Endodermal cell (in vitro differentiated cells): ENCODE results near the gene LRRC3. TPM values are rescaled to one million over a fixed set of nuclear protein-coding genes. Genes with fewer than 3 reads are reported as not detected.
A peak's percentile ranks its signal among the peaks of the same experiment; 100 is the strongest.

ENCODE experiments used
- DNase-seq: peaks from one replicate; pipeline ENCODE4 v3.0.0-alpha.2; 2017
- H3K27ac ChIP-seq: 2 replicates; pipeline ENCODE4 v1.5.1; 2013; ENCODE audit warnings: mild to moderate bottlenecking, low read depth, low read length, moderate library complexity
- H3K27me3 ChIP-seq: 2 replicates; pipeline ENCODE4 v1.6.1; 2013; ENCODE audit warnings: mild to moderate bottlenecking, low read length, moderate library complexity; ENCODE audit not compliant: insufficient read depth, control insufficient read depth, poor library complexity, severe bottlenecking
- H3K36me3 ChIP-seq: 2 replicates; pipeline ENCODE4 v1.7.0; 2013; ENCODE audit warnings: mild to moderate bottlenecking, low read length, moderate library complexity; ENCODE audit not compliant: control insufficient read depth, insufficient read depth
- H3K4me1 ChIP-seq: one replicate; pipeline ENCODE4 v1.7.0; 2013; ENCODE audit warnings: low read length; ENCODE audit not compliant: control insufficient read depth, insufficient read depth
- H3K4me3 ChIP-seq: 2 replicates; pipeline ENCODE4 v1.5.1; 2013; ENCODE audit warnings: mild to moderate bottlenecking, low read length, moderate library complexity
- H3K9ac ChIP-seq: 2 replicates; pipeline ENCODE4 v1.6.1; 2013; ENCODE audit warnings: mild to moderate bottlenecking, low read length, moderate library complexity; ENCODE audit not compliant: poor library complexity, severe bottlenecking; ENCODE audit errors: extremely low read depth
- H3K9me3 ChIP-seq: 2 replicates; pipeline ENCODE4 v1.6.1; 2013; ENCODE audit warnings: mild to moderate bottlenecking, low read length, moderate library complexity; ENCODE audit not compliant: control insufficient read depth
- H3K27ac Mint-ChIP-seq: 2 replicates; pipeline ENCODE4 v1.8.0; 2020; ENCODE audit warnings: mixed read lengths
- H3K27me3 Mint-ChIP-seq: 2 replicates; pipeline ENCODE4 v1.8.0; 2021; ENCODE audit warnings: mild to moderate bottlenecking, mixed read lengths; ENCODE audit not compliant: insufficient read depth
- H3K36me3 Mint-ChIP-seq: 2 replicates; pipeline ENCODE4 v1.8.0; 2020; ENCODE audit warnings: low read depth, mixed read lengths
- H3K4me1 Mint-ChIP-seq: 2 replicates; pipeline ENCODE4 v1.8.0; 2020; ENCODE audit warnings: mixed read lengths
- H3K4me3 Mint-ChIP-seq: 2 replicates; pipeline ENCODE4 v1.8.0; 2020; ENCODE audit warnings: mild to moderate bottlenecking, moderate library complexity, mixed read lengths
- H3K9me3 Mint-ChIP-seq: 2 replicates; pipeline ENCODE4 v1.8.0; 2020; ENCODE audit warnings: mild to moderate bottlenecking, mixed read lengths
- CTCF ChIP-seq: fragments of 200-600 bp; sonication (generic); conservative IDR thresholded peaks from 2 replicates; pipeline ENCODE4 v1.5.0; 2021; ENCODE audit warnings: antibody characterized with exemption, mild to moderate bottlenecking
- whole genome bisulfite sequencing, 2 experiments: methylation state at CpG; one replicate each; pipeline versions ENCODE4 v1.1.5 to v1.1.7; 2013; ENCODE audit warnings: missing lambda C conversion rate in 2 of 2, mixed read lengths in 1 of 2; ENCODE audit not compliant: insufficient coverage in 1 of 2, insufficient read length in 1 of 2; 5-methylcytosine and 5-hydroxymethylcytosine counted together
- total RNA-seq, 2 donors: library from RNA; stranded (reverse); fragmentation: NEBNext Ultra II Directional in 1 of 2; extraction: Animal tissue kit (Norgen Biotek cat#: 25700) in 1 of 2; gene quantifications; 2 replicates in 1 of 2; 3 replicates in 1 of 2; pipeline ENCODE4 v1.2.1, GENCODE V29; 2021

The LRRC3 gene
- total RNA-seq, 2 donors from 2014 or later = 14.1 to 16.5 TPM

GRCh38 chr21:44424608-44425306 lies 30.6 kb upstream of the LRRC3 start:
- Mint-ChIP-seq H3K4me1 (peaks cover 3% of the 10 kb centered on the region), H3K27ac (no peak overlapping the region), H3K4me3 (no peak overlapping the region), H3K9me3 (peaks cover 10% of the 10 kb centered on the region), H3K36me3 (no peaks in the 10 kb centered on the region), H3K27me3 (no peaks in the 10 kb centered on the region)
- TF ChIP-seq CTCF = no peak
- no peak for DNase-seq
- H3K36me3 ChIP-seq = no peaks in the 10 kb centered on the region
- no peak overlapping the region for H3K4me3 ChIP-seq
- H3K9me3 ChIP-seq = peaks cover 7% of the 10 kb centered on the region
- H3K4me1 ChIP-seq = no peaks in the 10 kb centered on the region
- WGBS, 2 experiments = 91 to 94% methylated on average over 17 to 30 of the region's 30 CpGs
- H3K27me3 ChIP-seq = no peaks in the 10 kb centered on the region
- no peak overlapping the region for H3K27ac ChIP-seq
- no peak overlapping the region for H3K9ac ChIP-seq

GRCh38 chr21:44425307-44425894 lies 29.9 kb upstream of the LRRC3 start:
- peak; percentile 43 for DNase-seq
- Histone ChIP-seq H3K4me3 (no peak overlapping the region), H3K36me3 (no peaks in the 10 kb centered on the region), H3K4me1 (no peaks in the 10 kb centered on the region), H3K9me3 (peaks cover 12% of the 10 kb centered on the region), H3K27ac (no peak overlapping the region), H3K27me3 (no peaks in the 10 kb centered on the region), H3K9ac (no peak overlapping the region)
- Mint-ChIP-seq H3K36me3 (no peaks in the 10 kb centered on the region), H3K4me3 (no peak overlapping the region), H3K27ac (no peak overlapping the region), H3K27me3 (no peaks in the 10 kb centered on the region), H3K4me1 (peaks cover 3% of the 10 kb centered on the region), H3K9me3 (peaks cover 14% of the 10 kb centered on the region)
- WGBS, 2 experiments = 95% methylated on average over 28 to 40 of the region's 40 CpGs
- no peak for TF ChIP-seq CTCF

GRCh38 chr21:44425895-44426662 lies 29.2 kb upstream of the LRRC3 start:
- Mint-ChIP-seq H3K27me3 (no peaks in the 10 kb centered on the region), H3K4me1 (peaks cover 3% of the 10 kb centered on the region), H3K27ac (no peak overlapping the region), H3K36me3 (no peaks in the 10 kb centered on the region), H3K4me3 (no peak overlapping the region), H3K9me3 (peaks cover 16% of the 10 kb centered on the region)
- Histone ChIP-seq H3K9ac (no peak overlapping the region), H3K9me3 (peaks cover 12% of the 10 kb centered on the region), H3K4me1 (no peaks in the 10 kb centered on the region), H3K27me3 (no peaks in the 10 kb centered on the region), H3K4me3 (no peak overlapping the region), H3K36me3 (no peaks in the 10 kb centered on the region), H3K27ac (no peak overlapping the region)
- 86 to 91% methylated on average over 5 to 13 of the region's 13 CpGs for WGBS, 2 experiments
- peak; percentile 36 for DNase-seq
- no peak for TF ChIP-seq CTCF
